Activated naive CD4-positive, alpha-beta T cell treated with anti-CD3 and anti-CD28 coated beads for 36 hours (primary cell): Measurements from ENCODE around the gene MTNR1A. TPM values are rescaled to one million over a fixed set of nuclear protein-coding genes. Genes with fewer than 3 reads are reported as not detected.

Source experiments
- CTCF ChIA-PET: fragments of 350-600 bp; sonication (Branson Sonifier 250); formaldehyde crosslinking; loops from one replicate; lab custom pipeline; 2021; ENCODE audit warnings: antibody characterized with exemption; lab: Charles Lee
- DNase-seq: peaks from one replicate; pipeline ENCODE4 v3.0.0-alpha.2; 2020
- H3K27ac Mint-ChIP-seq: one replicate; pipeline ENCODE4 v1.8.0; 2021; ENCODE audit warnings: mild to moderate bottlenecking, mixed read lengths
- H3K27me3 Mint-ChIP-seq: one replicate; pipeline ENCODE4 v1.8.0; 2021; ENCODE audit warnings: low read depth, mixed read lengths
- H3K36me3 Mint-ChIP-seq: one replicate; pipeline ENCODE4 v1.8.0; 2021; ENCODE audit warnings: low read depth, mixed read lengths
- H3K4me1 Mint-ChIP-seq: one replicate; pipeline ENCODE4 v1.8.0; 2021; ENCODE audit warnings: low read depth, mixed read lengths
- H3K4me3 Mint-ChIP-seq: one replicate; pipeline ENCODE4 v1.8.0; 2021; ENCODE audit warnings: mild to moderate bottlenecking, moderate library complexity, mixed read lengths
- H3K9me3 Mint-ChIP-seq: one replicate; pipeline ENCODE4 v1.8.0; 2021; ENCODE audit warnings: mixed read lengths
- intact Hi-C: fragments of 100-400 bp; cut with micrococcal nuclease; formaldehyde crosslinking; loops from one replicate; pipeline ENCODE4 v1.15.1; 2023
- total RNA-seq, 2 experiments: library from RNA; stranded (reverse); gene quantifications; one replicate each; pipeline ENCODE4 v1.2.3, GENCODE V29; 2021

MTNR1A gene
- not detected for total RNA-seq

- CTCF ChIA-PET = no interaction called here
- DNase-seq = no peak
- no peaks in the 10 kb centered on the region for H3K36me3 Mint-ChIP-seq
- H3K27me3 Mint-ChIP-seq = peaks cover 36% of the 10 kb centered on the region
- intact Hi-C loops = no loop called here
- peaks cover 2% of the 10 kb centered on the region for H3K4me1 Mint-ChIP-seq
- H3K27ac Mint-ChIP-seq = no peak within 1 kb of the TSS
- H3K9me3 Mint-ChIP-seq = peaks cover 3% of the 10 kb centered on the region
- no peak within 1 kb of the TSS for H3K4me3 Mint-ChIP-seq
Observed at GRCh38 chr4:186554914-186555827, at the start of gene MTNR1A. MTNR1A (minus strand) TSS chr4:186555567; CDS start chr4:186555365, 202 bp downstream.

- Mint-ChIP-seq H3K27ac (no peak overlapping the region), H3K9me3 (peaks cover 1% of the 10 kb centered on the region), H3K4me1 (no peaks in the 10 kb centered on the region), H3K36me3 (no peaks in the 10 kb centered on the region), H3K27me3 (no peaks in the 10 kb centered on the region), H3K4me3 (no peak overlapping the region)
- intact Hi-C loops = no loop called here
- no peak for DNase-seq
- CTCF ChIA-PET = no interaction called here
Observed at GRCh38 chr4:186604124-186604807, 48.9 kb upstream of the MTNR1A start.

GRCh38 chr4:186602978-186603377, 47.6 kb upstream of the MTNR1A start:
- intact Hi-C loops = no loop called here
- H3K27me3 Mint-ChIP-seq = no peaks in the 10 kb centered on the region
- H3K36me3 Mint-ChIP-seq = no peaks in the 10 kb centered on the region
- peaks cover 1% of the 10 kb centered on the region for H3K9me3 Mint-ChIP-seq
- no peak overlapping the region for H3K4me3 Mint-ChIP-seq
- no peaks in the 10 kb centered on the region for H3K4me1 Mint-ChIP-seq
- no peak overlapping the region for H3K27ac Mint-ChIP-seq
- DNase-seq = no peak
- CTCF ChIA-PET = interaction anchor here (0.7 kb wide), 1 partner anchor 391 kb away, joined by 3 read pairs; no protein-coding TSS in a partner anchor

- CTCF ChIA-PET = no interaction called here
- H3K4me3 Mint-ChIP-seq = no peak overlapping the region
- DNase-seq = no peak
- H3K4me1 Mint-ChIP-seq = no peaks in the 10 kb centered on the region
- H3K36me3 Mint-ChIP-seq = no peaks in the 10 kb centered on the region
- H3K9me3 Mint-ChIP-seq = no peaks in the 10 kb centered on the region
- H3K27me3 Mint-ChIP-seq = no peaks in the 10 kb centered on the region
- intact Hi-C loops = no loop called here
- H3K27ac Mint-ChIP-seq = no peak overlapping the region
Observed at GRCh38 chr4:186599483-186599882, 44.1 kb upstream of the MTNR1A start.

GRCh38 chr4:186598686-186599085, 43.3 kb upstream of the MTNR1A start:
- Mint-ChIP-seq H3K27me3 (no peaks in the 10 kb centered on the region), H3K27ac (no peak overlapping the region), H3K4me1 (no peaks in the 10 kb centered on the region), H3K9me3 (no peaks in the 10 kb centered on the region), H3K4me3 (no peak overlapping the region), H3K36me3 (no peaks in the 10 kb centered on the region)
- intact Hi-C loops = no loop called here
- CTCF ChIA-PET = no interaction called here
- no peak for DNase-seq

GRCh38 chr4:186596850-186597390, 41.6 kb upstream of the MTNR1A start:
- intact Hi-C loops = no loop called here
- Mint-ChIP-seq H3K36me3 (no peaks in the 10 kb centered on the region), H3K4me3 (no peak overlapping the region), H3K9me3 (no peaks in the 10 kb centered on the region), H3K4me1 (no peaks in the 10 kb centered on the region), H3K27me3 (no peaks in the 10 kb centered on the region), H3K27ac (no peak overlapping the region)
- DNase-seq = no peak
- CTCF ChIA-PET = no interaction called here

GRCh38 chr4:186596346-186596745, 41.0 kb upstream of the MTNR1A start:
- no peaks in the 10 kb centered on the region for H3K36me3 Mint-ChIP-seq
- DNase-seq = no peak
- intact Hi-C loops = no loop called here
- H3K4me1 Mint-ChIP-seq = no peaks in the 10 kb centered on the region
- no peaks in the 10 kb centered on the region for H3K9me3 Mint-ChIP-seq
- no peak overlapping the region for H3K27ac Mint-ChIP-seq
- CTCF ChIA-PET = no interaction called here
- H3K27me3 Mint-ChIP-seq = no peaks in the 10 kb centered on the region
- H3K4me3 Mint-ChIP-seq = no peak overlapping the region

- DNase-seq = no peak
- no peaks in the 10 kb centered on the region for H3K9me3 Mint-ChIP-seq
- no peak overlapping the region for H3K4me3 Mint-ChIP-seq
- peaks cover 2% of the 10 kb centered on the region for H3K27me3 Mint-ChIP-seq
- H3K4me1 Mint-ChIP-seq = no peaks in the 10 kb centered on the region
- CTCF ChIA-PET = interaction anchor here (0.8 kb wide), 1 partner anchor 27 kb away, joined by 3 read pairs; no protein-coding TSS in a partner anchor
- H3K27ac Mint-ChIP-seq = no peak overlapping the region
- H3K36me3 Mint-ChIP-seq = no peaks in the 10 kb centered on the region
- intact Hi-C loops = no loop called here
Observed at GRCh38 chr4:186593587-186593973, 38.2 kb upstream of the MTNR1A start.

- Mint-ChIP-seq H3K4me3 (no peak overlapping the region), H3K27me3 (peaks cover 2% of the 10 kb centered on the region), H3K9me3 (no peaks in the 10 kb centered on the region), H3K27ac (no peak overlapping the region), H3K4me1 (no peaks in the 10 kb centered on the region), H3K36me3 (no peaks in the 10 kb centered on the region)
- CTCF ChIA-PET = interaction anchor here (1.1 kb wide), 1 partner anchor 298 kb away, joined by 3 read pairs; no protein-coding TSS in a partner anchor
- intact Hi-C loops = no loop called here
- DNase-seq = no peak
Observed at GRCh38 chr4:186592966-186593586, 37.7 kb upstream of the MTNR1A start.

- H3K27me3 Mint-ChIP-seq = peaks cover 2% of the 10 kb centered on the region
- no peak overlapping the region for H3K27ac Mint-ChIP-seq
- intact Hi-C loops = no loop called here
- H3K9me3 Mint-ChIP-seq = no peaks in the 10 kb centered on the region
- no peaks in the 10 kb centered on the region for H3K36me3 Mint-ChIP-seq
- no peak overlapping the region for H3K4me3 Mint-ChIP-seq
- CTCF ChIA-PET = interaction anchor here (1.1 kb wide), 1 partner anchor 297 kb away, joined by 3 read pairs; no protein-coding TSS in a partner anchor
- no peaks in the 10 kb centered on the region for H3K4me1 Mint-ChIP-seq
- no peak for DNase-seq
Observed at GRCh38 chr4:186592445-186592844, 37.1 kb upstream of the MTNR1A start.

- Mint-ChIP-seq H3K27ac (no peak overlapping the region), H3K27me3 (peaks cover 2% of the 10 kb centered on the region), H3K4me3 (no peak overlapping the region), H3K4me1 (no peaks in the 10 kb centered on the region), H3K36me3 (no peaks in the 10 kb centered on the region), H3K9me3 (no peaks in the 10 kb centered on the region)
- intact Hi-C loops = no loop called here
- DNase-seq = no peak
- CTCF ChIA-PET = interaction anchor here (1.0 to 1.1 kb wide), 2 partner anchors 295 to 297 kb away, joined by 3 read pairs; no protein-coding TSS in a partner anchor
Observed at GRCh38 chr4:186591651-186592050, 36.3 kb upstream of the MTNR1A start.

GRCh38 chr4:186588503-186588902, 33.1 kb upstream of the MTNR1A start:
- no peak for DNase-seq
- Mint-ChIP-seq H3K27me3 (peaks cover 2% of the 10 kb centered on the region), H3K36me3 (no peaks in the 10 kb centered on the region), H3K9me3 (no peaks in the 10 kb centered on the region), H3K27ac (no peak overlapping the region), H3K4me1 (no peaks in the 10 kb centered on the region), H3K4me3 (no peak overlapping the region)
- intact Hi-C loops = no loop called here
- CTCF ChIA-PET = interaction anchor here (0.8 to 3.0 kb wide), 2 partner anchors 39 to 293 kb away, joined by 3 to 28 read pairs; no protein-coding TSS in a partner anchor
